Measurements from ENCODE around the gene B9D2.

The B9D2 gene

DNA sequence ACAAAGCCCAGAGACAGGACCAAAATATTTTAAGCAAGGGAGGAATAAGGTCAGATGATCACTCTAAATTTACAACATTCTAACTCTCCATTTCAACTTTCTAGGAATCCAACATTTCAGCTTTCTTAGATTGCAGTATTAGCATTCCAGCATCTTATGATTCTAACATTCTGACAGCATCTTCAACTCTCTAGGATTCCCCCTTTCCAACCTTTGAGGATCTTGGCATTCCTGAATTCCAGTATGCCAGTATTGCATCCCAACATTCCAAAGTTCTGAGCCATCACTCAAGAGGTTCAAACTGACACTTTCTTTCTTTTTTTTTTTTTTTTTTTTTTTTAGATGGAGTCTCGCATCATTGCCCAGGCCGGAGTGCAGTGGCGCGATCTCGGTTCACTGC is 24.0 kb downstream of the B9D2 start:
- Histone ChIP-seq H3K9ac (ENCODE audit: low read depth, low read length) (no peak overlapping the region), H3K9me3 (ENCODE audit: control insufficient read depth, insufficient read depth, low read length) (no peaks in the 10 kb centered on the region), H3K27me3 (ENCODE audit: control insufficient read depth, insufficient read depth, low read length) (no peaks in the 10 kb centered on the region), H3K27ac (ENCODE audit: low read depth, low read length) (no peak overlapping the region), H3K4me1 (ENCODE audit: control insufficient read depth, insufficient read depth, low read length) (no peaks in the 10 kb centered on the region), H3K36me3 (ENCODE audit: control insufficient read depth, insufficient read depth, low read length) (no peaks in the 10 kb centered on the region), H3K4me3 (ENCODE audit: low read depth, low read length) (no peak overlapping the region)

GRCh38 chr19:41335467-41335866 is 28.5 kb downstream of the B9D2 start:
- H3K9me3 ChIP-seq (ENCODE audit: control insufficient read depth, insufficient read depth, low read length), result no peaks in the 10 kb centered on the region
- no peak overlapping the region for H3K27ac ChIP-seq (ENCODE audit: low read depth, low read length)
- H3K4me1 ChIP-seq (ENCODE audit: control insufficient read depth, insufficient read depth, low read length), result peaks cover 4% of the 10 kb centered on the region; the same call in 1 of the 2 replicates
- H3K4me3 ChIP-seq (ENCODE audit: low read depth, low read length), result no peak overlapping the region
- H3K27me3 ChIP-seq (ENCODE audit: control insufficient read depth, insufficient read depth, low read length), result no peaks in the 10 kb centered on the region
- H3K9ac ChIP-seq (ENCODE audit: low read depth, low read length), result no peak overlapping the region
- no peaks in the 10 kb centered on the region for H3K36me3 ChIP-seq (ENCODE audit: control insufficient read depth, insufficient read depth, low read length)

- no peak overlapping the region for H3K9ac ChIP-seq (ENCODE audit: low read depth, low read length)
- H3K4me1 ChIP-seq (ENCODE audit: control insufficient read depth, insufficient read depth, low read length), result peaks cover 4% of the 10 kb centered on the region; the same call in 1 of the 2 replicates
- H3K9me3 ChIP-seq (ENCODE audit: control insufficient read depth, insufficient read depth, low read length), result no peaks in the 10 kb centered on the region
- H3K4me3 ChIP-seq (ENCODE audit: low read depth, low read length), result no peak overlapping the region
- H3K36me3 ChIP-seq (ENCODE audit: control insufficient read depth, insufficient read depth, low read length), result no peaks in the 10 kb centered on the region
- H3K27me3 ChIP-seq (ENCODE audit: control insufficient read depth, insufficient read depth, low read length), result no peaks in the 10 kb centered on the region
- H3K27ac ChIP-seq (ENCODE audit: low read depth, low read length), result no peak overlapping the region
Measured at GRCh38 chr19:41334793-41335192, 29.2 kb downstream of the B9D2 start.

GRCh38 chr19:41332468-41332867 is 31.5 kb downstream of the B9D2 start:
- no peak overlapping the region for H3K27ac ChIP-seq (ENCODE audit: low read depth, low read length)
- no peaks in the 10 kb centered on the region for H3K36me3 ChIP-seq (ENCODE audit: control insufficient read depth, insufficient read depth, low read length)
- peaks cover 10% of the 10 kb centered on the region; the same call in 1 of the 2 replicates for H3K4me1 ChIP-seq (ENCODE audit: control insufficient read depth, insufficient read depth, low read length)
- H3K27me3 ChIP-seq (ENCODE audit: control insufficient read depth, insufficient read depth, low read length), result no peaks in the 10 kb centered on the region
- H3K9me3 ChIP-seq (ENCODE audit: control insufficient read depth, insufficient read depth, low read length), result no peaks in the 10 kb centered on the region
- no peak overlapping the region for H3K9ac ChIP-seq (ENCODE audit: low read depth, low read length)
- H3K4me3 ChIP-seq (ENCODE audit: low read depth, low read length), result no peak overlapping the region

DNA sequence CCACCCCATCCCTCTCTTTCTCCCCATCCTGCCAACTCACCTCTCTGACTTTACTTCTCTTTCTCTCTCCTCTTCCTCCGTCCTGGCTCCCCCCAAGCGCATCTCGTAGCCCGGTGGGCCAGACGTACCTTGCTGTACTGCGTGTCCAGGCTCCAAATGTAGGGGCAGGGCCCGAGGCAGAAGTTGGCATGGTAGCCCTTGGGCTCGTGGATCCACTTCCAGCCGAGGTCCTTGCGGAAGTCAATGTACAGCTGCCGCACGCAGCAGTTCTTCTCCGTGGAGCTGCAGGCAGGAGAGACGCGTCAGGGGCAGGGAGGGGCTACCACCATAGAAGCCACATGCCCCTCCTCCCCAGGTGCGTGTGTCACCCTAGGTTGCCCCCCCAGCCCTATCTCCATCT is 31.9 kb downstream of the B9D2 start:
- Histone ChIP-seq H3K36me3 (ENCODE audit: control insufficient read depth, insufficient read depth, low read length) (no peaks in the 10 kb centered on the region), H3K9ac (ENCODE audit: low read depth, low read length) (no peak overlapping the region), H3K27me3 (ENCODE audit: control insufficient read depth, insufficient read depth, low read length) (no peaks in the 10 kb centered on the region), H3K27ac (ENCODE audit: low read depth, low read length) (no peak overlapping the region), H3K4me1 (ENCODE audit: control insufficient read depth, insufficient read depth, low read length) (peaks cover 14% of the 10 kb centered on the region), H3K9me3 (ENCODE audit: control insufficient read depth, insufficient read depth, low read length) (no peaks in the 10 kb centered on the region), H3K4me3 (ENCODE audit: low read depth, low read length) (no peak overlapping the region)

GRCh38 chr19:41330946-41331678 is 32.8 kb downstream of the B9D2 start:
- Histone ChIP-seq H3K36me3 (ENCODE audit: control insufficient read depth, insufficient read depth, low read length) (no peaks in the 10 kb centered on the region), H3K9ac (ENCODE audit: low read depth, low read length) (no peak overlapping the region), H3K27me3 (ENCODE audit: control insufficient read depth, insufficient read depth, low read length) (no peaks in the 10 kb centered on the region), H3K27ac (ENCODE audit: low read depth, low read length) (no peak overlapping the region), H3K4me3 (ENCODE audit: low read depth, low read length) (peak overlapping the region; percentile 36; the same call in 1 of the 2 replicates), H3K4me1 (ENCODE audit: control insufficient read depth, insufficient read depth, low read length) (peaks cover 20% of the 10 kb centered on the region), H3K9me3 (ENCODE audit: control insufficient read depth, insufficient read depth, low read length) (no peaks in the 10 kb centered on the region)

DNA sequence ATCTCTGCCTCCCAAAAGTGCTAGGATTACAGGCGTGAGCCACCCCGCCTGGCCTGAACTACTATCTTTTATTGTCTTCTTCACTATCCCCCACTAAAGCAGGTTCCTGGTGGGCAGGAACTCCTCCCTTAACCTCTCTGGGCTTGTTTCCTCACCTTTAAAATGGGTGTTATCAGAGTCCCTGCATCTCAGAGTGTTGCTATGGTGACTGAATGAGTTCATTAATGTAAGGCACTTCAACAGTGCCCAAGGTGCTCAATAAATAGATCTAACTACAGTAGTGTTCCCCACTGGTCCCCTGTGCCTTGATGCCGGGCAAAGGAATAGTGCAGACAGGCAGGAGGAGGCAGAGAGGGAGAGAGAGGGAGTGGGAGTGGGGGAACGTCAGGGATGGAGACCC is 33.5 kb downstream of the B9D2 start:
- H3K4me1 ChIP-seq (ENCODE audit: control insufficient read depth, insufficient read depth, low read length), result peaks cover 23% of the 10 kb centered on the region
- no peak overlapping the region for H3K27ac ChIP-seq (ENCODE audit: low read depth, low read length)
- H3K4me3 ChIP-seq (ENCODE audit: low read depth, low read length), result no peak overlapping the region
- H3K27me3 ChIP-seq (ENCODE audit: control insufficient read depth, insufficient read depth, low read length), result no peaks in the 10 kb centered on the region
- no peaks in the 10 kb centered on the region for H3K36me3 ChIP-seq (ENCODE audit: control insufficient read depth, insufficient read depth, low read length)
- no peak overlapping the region for H3K9ac ChIP-seq (ENCODE audit: low read depth, low read length)
- no peaks in the 10 kb centered on the region for H3K9me3 ChIP-seq (ENCODE audit: control insufficient read depth, insufficient read depth, low read length)

DNA sequence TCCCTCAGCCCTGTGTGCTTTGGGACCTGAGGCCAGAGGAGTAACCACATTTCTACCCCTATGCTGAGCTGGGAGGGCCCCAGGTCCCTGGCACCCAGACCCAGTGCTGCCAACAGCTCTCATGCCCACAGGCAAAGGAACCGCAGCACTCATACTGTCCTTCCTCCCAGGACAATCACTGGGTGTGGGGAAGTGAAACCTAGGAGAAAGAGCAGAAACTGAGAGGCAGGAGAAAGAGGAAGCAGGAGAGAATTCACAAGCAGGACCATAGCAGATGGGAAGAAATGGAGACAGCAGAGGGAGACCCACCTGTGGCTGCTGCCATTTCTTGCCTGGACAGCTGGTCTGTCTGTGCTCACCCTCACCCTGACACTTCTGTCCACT is 35.1 kb downstream of the B9D2 start:
- peaks cover 33% of the 10 kb centered on the region for H3K4me1 ChIP-seq (ENCODE audit: control insufficient read depth, insufficient read depth, low read length)
- no peaks in the 10 kb centered on the region for H3K9me3 ChIP-seq (ENCODE audit: control insufficient read depth, insufficient read depth, low read length)
- no peaks in the 10 kb centered on the region for H3K36me3 ChIP-seq (ENCODE audit: control insufficient read depth, insufficient read depth, low read length)
- no peak overlapping the region for H3K9ac ChIP-seq (ENCODE audit: low read depth, low read length)
- no peak overlapping the region for H3K4me3 ChIP-seq (ENCODE audit: low read depth, low read length)
- no peaks in the 10 kb centered on the region for H3K27me3 ChIP-seq (ENCODE audit: control insufficient read depth, insufficient read depth, low read length)
- H3K27ac ChIP-seq (ENCODE audit: low read depth, low read length), result no peak overlapping the region

DNA sequence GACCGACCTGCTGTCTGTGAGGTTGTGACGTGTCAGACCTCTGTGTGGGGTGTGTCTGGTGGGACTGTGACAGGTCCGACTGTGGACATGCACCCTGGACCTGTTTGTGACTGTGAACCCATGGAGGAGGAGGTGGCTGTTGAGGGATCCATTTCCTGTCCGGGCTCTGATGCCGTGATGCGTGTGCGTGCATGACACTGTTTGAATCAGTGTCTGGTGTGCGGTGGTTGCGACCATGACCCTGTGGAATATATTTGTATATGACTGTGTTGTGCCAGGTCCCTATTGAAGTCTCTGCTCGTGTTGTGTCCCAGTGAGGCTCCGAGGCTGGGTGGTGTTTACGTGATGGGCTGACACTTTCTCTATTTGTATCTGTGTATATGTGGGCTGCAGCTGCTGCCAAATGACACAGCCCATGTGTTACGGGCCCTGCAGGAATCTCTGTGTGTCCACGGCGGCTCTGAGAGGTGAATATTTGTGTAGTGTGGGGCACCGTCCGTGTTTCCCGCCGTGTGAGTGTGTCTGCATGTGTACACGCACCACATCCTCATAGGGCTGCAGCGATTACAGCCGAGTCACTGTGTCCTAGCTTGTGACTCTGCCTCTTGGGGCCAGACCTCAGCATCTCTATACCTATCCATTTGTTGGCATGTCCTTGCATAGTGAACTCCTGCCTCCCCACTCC is 35.6 kb downstream of the B9D2 start:
- Histone ChIP-seq H3K27ac (ENCODE audit: low read depth, low read length) (no peak overlapping the region), H3K9ac (ENCODE audit: low read depth, low read length) (no peak overlapping the region), H3K36me3 (ENCODE audit: control insufficient read depth, insufficient read depth, low read length) (no peaks in the 10 kb centered on the region), H3K4me3 (ENCODE audit: low read depth, low read length) (no peak overlapping the region), H3K9me3 (ENCODE audit: control insufficient read depth, insufficient read depth, low read length) (no peaks in the 10 kb centered on the region), H3K27me3 (ENCODE audit: control insufficient read depth, insufficient read depth, low read length) (no peaks in the 10 kb centered on the region), H3K4me1 (ENCODE audit: control insufficient read depth, insufficient read depth, low read length) (peaks cover 35% of the 10 kb centered on the region)

DNA sequence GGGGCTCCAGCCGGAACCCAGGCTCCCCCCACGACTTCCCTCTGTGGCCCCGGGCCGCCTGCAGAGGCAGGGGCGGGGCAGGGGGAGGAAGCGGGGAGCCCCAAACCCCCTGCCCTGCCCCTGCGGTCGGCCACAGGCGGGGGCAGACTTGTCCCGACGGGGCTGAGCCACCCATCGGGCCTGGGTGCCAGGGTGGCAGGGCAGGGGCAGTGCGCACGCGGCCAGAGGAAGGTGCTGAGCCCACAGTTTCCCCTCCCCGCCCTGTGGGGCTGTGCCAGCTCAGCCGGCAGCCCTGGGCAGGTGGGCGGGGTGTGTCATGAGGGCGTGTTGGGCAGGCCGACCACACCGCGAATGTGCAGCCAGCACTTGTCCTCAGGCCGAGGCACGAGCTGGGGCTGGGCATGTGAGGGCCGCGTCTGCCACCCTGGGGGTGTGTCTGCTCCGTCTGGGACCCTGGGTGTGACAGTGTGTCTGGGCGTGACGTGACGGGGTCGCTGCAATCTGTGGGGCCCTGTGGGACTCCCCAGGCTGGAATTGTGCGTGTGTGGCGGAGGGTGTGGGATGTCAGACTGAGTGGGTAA is 36.3 kb downstream of the B9D2 start:
- no peak overlapping the region for H3K9ac ChIP-seq (ENCODE audit: low read depth, low read length)
- H3K4me1 ChIP-seq (ENCODE audit: control insufficient read depth, insufficient read depth, low read length), result peaks cover 41% of the 10 kb centered on the region
- no peak overlapping the region for H3K4me3 ChIP-seq (ENCODE audit: low read depth, low read length)

DNA sequence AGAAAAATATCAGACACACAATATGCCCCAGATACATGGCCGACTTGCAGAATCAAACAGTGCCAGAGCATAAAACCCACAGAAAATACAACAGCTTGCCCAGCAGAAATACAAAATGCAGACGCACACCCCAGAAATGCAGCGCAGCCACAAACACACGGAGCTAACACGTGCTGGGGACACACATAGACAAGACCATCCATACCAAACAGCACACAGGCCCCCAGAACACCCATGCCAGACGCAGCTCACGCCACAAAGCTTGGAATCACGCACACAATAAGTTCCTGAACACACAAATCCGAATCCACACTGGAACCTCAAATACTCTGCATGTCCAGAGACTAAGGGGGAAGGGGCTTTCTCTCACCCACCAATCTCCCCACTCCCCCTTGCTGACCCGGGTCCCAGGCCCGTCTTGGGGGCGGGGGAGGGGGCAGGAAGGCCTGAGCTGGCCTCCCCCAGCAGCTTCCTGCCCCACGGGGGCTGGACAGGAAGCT is 36.8 kb downstream of the B9D2 start:
- Histone ChIP-seq H3K27ac (ENCODE audit: low read depth, low read length) (peak overlapping the region; percentile 8), H3K4me3 (ENCODE audit: low read depth, low read length) (0 out of 2 replicates have a peak overlapping the region, but pooled peaks have one; percentile 11), H3K4me1 (ENCODE audit: control insufficient read depth, insufficient read depth, low read length) (peaks cover 41% of the 10 kb centered on the region), H3K9ac (ENCODE audit: low read depth, low read length) (no peak overlapping the region), H3K27me3 (ENCODE audit: control insufficient read depth, insufficient read depth, low read length) (no peaks in the 10 kb centered on the region), H3K36me3 (ENCODE audit: control insufficient read depth, insufficient read depth, low read length) (no peaks in the 10 kb centered on the region), H3K9me3 (ENCODE audit: control insufficient read depth, insufficient read depth, low read length) (no peaks in the 10 kb centered on the region)

More for the DNA sequence above, 36.3 kb downstream of the B9D2 start:
- H3K9me3 ChIP-seq (ENCODE audit: control insufficient read depth, insufficient read depth, low read length), result no peaks in the 10 kb centered on the region
- peak overlapping the region; percentile 8 for H3K27ac ChIP-seq (ENCODE audit: low read depth, low read length)
- H3K36me3 ChIP-seq (ENCODE audit: control insufficient read depth, insufficient read depth, low read length), result no peaks in the 10 kb centered on the region
- no peaks in the 10 kb centered on the region for H3K27me3 ChIP-seq (ENCODE audit: control insufficient read depth, insufficient read depth, low read length)
